ENCODE data around the gene DNM3. TPM values are rescaled to one million over a fixed set of nuclear protein-coding genes. Genes with fewer than 3 reads are reported as not detected.
"Not testable (repeated sequence)": the region's sequence is repeated elsewhere in the genome, so short reads cannot be mapped to it uniquely, and the experiment has no call there.

Gene DNM3
- total and polyA plus RNA-seq, 9 donors: 3.1 to 6.5 (median 4.4) TPM

DNA sequence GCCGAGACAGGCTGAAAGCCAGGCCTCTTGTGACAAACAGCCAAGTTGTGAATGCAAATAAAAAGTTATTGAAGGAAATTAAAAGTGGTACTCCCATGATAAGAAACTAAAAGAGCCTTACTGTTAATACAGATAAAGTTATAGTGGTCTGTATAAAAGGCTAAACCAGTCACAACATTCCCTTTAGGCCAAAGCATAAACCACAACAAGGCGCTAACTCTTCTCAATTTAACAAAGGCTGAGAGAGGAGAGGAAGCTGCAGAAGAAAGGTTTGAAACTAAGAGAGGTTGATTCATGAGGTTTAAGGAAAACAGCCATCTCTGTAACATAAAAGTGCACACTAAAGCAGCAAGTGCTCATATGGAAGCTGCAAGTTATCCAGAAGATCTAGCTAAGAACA lies 589.9 kb downstream of the DNM3 start:
- Histone ChIP-seq H3K27me3 (no peaks in the 10 kb centered on the region), H3K4me3 (no peak overlapping the region), H3K4me1 (ENCODE audit: insufficient read depth) (no peaks in the 10 kb centered on the region), H3K36me3 (no peaks in the 10 kb centered on the region), H3K9me3 (no peaks in the 10 kb centered on the region), H3K27ac (no peak overlapping the region)
- no peak for DNase-seq
- 45 to 59% (median 53%) methylated on average over 2 of the region's 2 CpGs for WGBS, 3 donors
- intact Hi-C loops (cut with DNase I): no loop called here
- no peak for TF ChIP-seq POLR2A (IDR thresholded peaks at IDR 0.05)
- no peak for TF ChIP-seq EP300 (IDR thresholded peaks at IDR 0.05)
- TF ChIP-seq, protein P1, sequence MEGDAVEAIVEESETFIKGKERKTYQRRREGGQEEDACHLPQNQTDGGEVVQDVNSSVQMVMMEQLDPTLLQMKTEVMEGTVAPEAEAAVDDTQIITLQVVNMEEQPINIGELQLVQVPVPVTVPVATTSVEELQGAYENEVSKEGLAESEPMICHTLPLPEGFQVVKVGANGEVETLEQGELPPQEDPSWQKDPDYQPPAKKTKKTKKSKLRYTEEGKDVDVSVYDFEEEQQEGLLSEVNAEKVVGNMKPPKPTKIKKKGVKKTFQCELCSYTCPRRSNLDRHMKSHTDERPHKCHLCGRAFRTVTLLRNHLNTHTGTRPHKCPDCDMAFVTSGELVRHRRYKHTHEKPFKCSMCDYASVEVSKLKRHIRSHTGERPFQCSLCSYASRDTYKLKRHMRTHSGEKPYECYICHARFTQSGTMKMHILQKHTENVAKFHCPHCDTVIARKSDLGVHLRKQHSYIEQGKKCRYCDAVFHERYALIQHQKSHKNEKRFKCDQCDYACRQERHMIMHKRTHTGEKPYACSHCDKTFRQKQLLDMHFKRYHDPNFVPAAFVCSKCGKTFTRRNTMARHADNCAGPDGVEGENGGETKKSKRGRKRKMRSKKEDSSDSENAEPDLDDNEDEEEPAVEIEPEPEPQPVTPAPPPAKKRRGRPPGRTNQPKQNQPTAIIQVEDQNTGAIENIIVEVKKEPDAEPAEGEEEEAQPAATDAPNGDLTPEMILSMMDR (IDR thresholded peaks at IDR 0.05): no peak

DNA sequence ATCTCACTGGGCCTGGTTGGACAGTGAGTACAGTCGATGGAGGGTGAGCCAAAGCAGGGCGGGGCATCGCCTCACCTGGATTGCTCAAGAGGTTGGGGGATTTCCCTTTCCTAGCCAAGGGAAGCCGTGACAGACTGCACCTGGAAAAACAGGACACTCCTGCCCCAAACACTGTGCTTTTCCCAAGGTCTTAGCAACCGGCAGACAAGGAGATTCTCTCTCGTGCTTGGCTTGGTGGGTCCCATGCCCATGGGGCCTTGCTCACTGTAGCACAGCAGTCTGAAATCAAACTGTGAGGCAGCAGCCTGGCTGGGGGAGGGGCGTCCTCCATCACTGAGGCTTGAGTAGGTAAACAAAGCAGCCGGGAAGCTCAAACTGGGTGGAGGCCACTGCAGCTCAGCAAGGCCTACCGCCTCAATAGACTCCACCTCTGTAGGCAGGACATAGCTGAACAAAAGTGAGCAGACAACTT lies 590.5 kb downstream of the DNM3 start:
- Histone ChIP-seq H3K36me3 (no peaks in the 10 kb centered on the region), H3K27ac (no peak overlapping the region), H3K4me1 (ENCODE audit: insufficient read depth) (no peaks in the 10 kb centered on the region), H3K9me3 (no peaks in the 10 kb centered on the region), H3K27me3 (no peaks in the 10 kb centered on the region), H3K4me3 (no peak overlapping the region)
- TF ChIP-seq POLR2A (IDR thresholded peaks at IDR 0.05): no peak
- TF ChIP-seq EP300 (IDR thresholded peaks at IDR 0.05): no peak
- TF ChIP-seq, protein P1 (IDR thresholded peaks at IDR 0.05): no peak
- WGBS, 3 donors: 76 to 82% (median 78%) methylated on average over 9 of the region's 9 CpGs
- no peak for DNase-seq
- intact Hi-C loops (cut with DNase I): no loop called here

DNA sequence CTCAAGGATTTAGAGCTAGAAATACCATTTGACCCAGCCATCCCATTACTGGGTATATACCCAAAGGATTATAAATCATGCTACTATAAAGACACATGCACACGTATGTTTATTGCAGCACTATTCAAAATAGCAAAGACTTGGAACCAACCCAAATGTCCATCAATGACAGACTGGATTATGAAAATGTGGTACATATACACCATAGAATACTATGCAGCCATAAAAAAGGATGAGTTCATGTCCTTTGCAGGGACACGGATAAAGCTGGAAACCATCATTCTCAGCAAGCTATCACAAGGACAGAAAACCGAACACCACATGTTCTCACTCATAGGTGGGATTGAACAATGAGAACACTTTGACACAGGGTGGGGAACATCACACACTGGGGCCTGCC lies 595.9 kb downstream of the DNM3 start:
- H3K27me3 ChIP-seq; H3K9me3 ChIP-seq; H3K4me3 ChIP-seq; DNase-seq; H3K36me3 ChIP-seq; intact Hi-C loops (cut with DNase I); H3K27ac ChIP-seq; H3K4me1 ChIP-seq (ENCODE audit: insufficient read depth): not testable (repeated sequence)
- 96 to 99% (median 96%) methylated on average over 3 of the region's 3 CpGs for WGBS, 3 donors

DNA sequence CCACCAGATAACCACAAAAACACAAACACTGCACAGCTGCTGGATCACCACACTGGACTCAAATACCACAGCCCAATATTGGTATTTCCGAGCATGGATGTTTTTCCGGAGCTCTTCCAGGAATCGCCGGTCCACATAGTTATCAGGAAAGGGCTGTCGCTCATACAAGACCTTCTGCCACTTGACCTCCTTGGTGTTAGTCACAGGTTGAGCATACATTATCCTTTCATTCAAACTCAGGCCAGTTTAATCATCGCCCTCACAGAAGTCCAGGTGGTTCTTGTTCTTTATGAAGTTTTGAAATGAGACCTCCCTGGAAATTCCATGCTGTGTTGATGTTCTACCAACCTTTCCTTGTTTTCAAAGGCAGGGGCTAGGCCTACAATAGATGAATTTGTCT lies 601.1 kb downstream of the DNM3 start:
- Histone ChIP-seq H3K4me3 (peak overlapping the region; percentile 2), H3K27me3 (no peaks in the 10 kb centered on the region), H3K36me3 (no peaks in the 10 kb centered on the region), H3K9me3 (no peaks in the 10 kb centered on the region), H3K27ac (no peak overlapping the region), H3K4me1 (ENCODE audit: insufficient read depth) (peaks cover 9% of the 10 kb centered on the region)
- WGBS, 3 donors: 92 to 97% (median 92%) methylated on average over 6 of the region's 6 CpGs
- intact Hi-C loops (cut with DNase I): loop anchor here in 1 of 4 donors (10.0 kb wide), 3 partner anchors 272 to 638 kb away; no protein-coding TSS in a partner anchor
- no peak for DNase-seq
- TF ChIP-seq, protein P1 (IDR thresholded peaks at IDR 0.05): no peak
- TF ChIP-seq EP300 (IDR thresholded peaks at IDR 0.05) (no peak), POLR2A (IDR thresholded peaks at IDR 0.05) (no peak)

DNA sequence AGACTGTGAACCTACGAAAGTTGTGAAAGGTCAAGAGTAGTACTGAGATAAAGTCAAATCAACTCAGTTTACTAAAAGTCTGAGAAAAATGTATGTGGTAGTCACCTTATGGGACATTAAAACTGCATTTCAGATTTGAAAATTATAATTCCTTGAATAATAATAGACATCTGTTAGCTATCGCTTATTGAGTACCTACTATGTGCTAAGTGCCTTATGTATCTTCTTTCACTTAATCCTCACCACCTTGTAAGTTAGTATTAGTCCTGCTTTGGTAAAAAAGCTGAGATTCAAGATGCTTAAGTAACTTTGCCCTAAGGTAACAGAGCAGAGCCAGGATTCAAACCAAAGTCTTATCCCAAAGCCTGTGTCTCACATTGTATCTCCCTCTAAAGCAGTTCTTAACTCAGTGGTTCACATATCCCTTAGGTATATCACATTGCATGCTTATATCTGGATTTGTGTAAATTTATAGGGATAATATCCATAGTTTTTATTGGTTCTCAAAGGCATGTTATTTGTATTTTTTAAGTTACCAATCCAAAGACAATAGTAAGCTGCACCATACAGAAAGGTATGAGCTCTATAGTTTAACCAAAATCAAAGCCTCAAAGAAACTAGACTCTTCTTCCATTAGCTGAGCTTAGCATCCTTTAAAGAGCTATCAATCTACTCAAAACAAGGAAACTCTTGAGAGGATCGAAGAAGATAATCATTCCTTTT lies 601.7 kb downstream of the DNM3 start:
- no peaks in the 10 kb centered on the region for H3K9me3 ChIP-seq
- peak overlapping the region; percentile 98 for H3K4me3 ChIP-seq
- peak overlapping the region in 1 of 2 donors; percentile 47 for H3K27ac ChIP-seq
- no peak for DNase-seq
- no peaks in the 10 kb centered on the region for H3K27me3 ChIP-seq
- no peaks in the 10 kb centered on the region for H3K36me3 ChIP-seq
- intact Hi-C loops (cut with DNase I): loop anchor here in 1 of 4 donors (10.0 kb wide), 3 partner anchors 272 to 638 kb away; no protein-coding TSS in a partner anchor
- TF ChIP-seq EP300 (IDR thresholded peaks at IDR 0.05): no peak
- H3K4me1 ChIP-seq (ENCODE audit: insufficient read depth): peaks cover 9% of the 10 kb centered on the region
- WGBS, 3 donors: 56 to 63% (median 59%) methylated on average over 3 of the region's 3 CpGs
